ENCODE measurements around the gene TSPAN3. TPM values are rescaled to one million over a fixed set of nuclear protein-coding genes. Genes with fewer than 3 reads are reported as not detected.

TSPAN3 gene
- total RNA-seq, 1 experiment from 2014 or later, result 140 TPM

GRCh38 chr15:77025083-77025901 lies 45.6 kb downstream of the TSPAN3 start:
- no TSS peak for BruUV-seq (replicated peaks)
- intact Hi-C loops (cut with micrococcal nuclease), result no loop called here

GRCh38 chr15:77024273-77025082 lies 46.4 kb downstream of the TSPAN3 start:
- intact Hi-C loops (cut with micrococcal nuclease), result no loop called here
- CTCF ChIA-PET, result interaction anchor here (1.0 kb wide), 1 partner anchor 26 kb away, joined by 3 read pairs; no protein-coding TSS in a partner anchor
- DNase-seq, result peak; percentile 71

More at GRCh38 chr15:77025083-77025901, 45.6 kb downstream of the TSPAN3 start:
- TF ChIP-seq EZH2 (IDR thresholded peaks at IDR 0.05; ENCODE audit: low read length, unreplicated experiment) (no peak), EZH2phosphoT487 (IDR thresholded peaks at IDR 0.05; ENCODE audit: borderline replicate concordance, low read length) (no peak), CTCF (conservative IDR thresholded peaks at IDR 0.05; ENCODE audit: low read depth, low read length) (no peak)
- H3K27ac ChIP-seq (ENCODE audit: low read length), result no peak overlapping the region
- H3K9me2 ChIP-seq (replicated peaks; ENCODE audit: low read length), result no peaks in the 10 kb centered on the region
- no peak overlapping the region for H3K9ac ChIP-seq (ENCODE audit: low read length)
- peaks cover 6% of the 10 kb centered on the region; the same call in 1 of the 2 replicates for H3K4me1 ChIP-seq (ENCODE audit: insufficient read depth, low read length)
- ATAC-seq (no peak), DNase-seq (no peak)
- no peaks in the 10 kb centered on the region for H3K9me3 ChIP-seq (ENCODE audit: low read length)
- H3K36me3 ChIP-seq (ENCODE audit: low read depth, low read length), result no peaks in the 10 kb centered on the region
- H3K4me3 ChIP-seq (ENCODE audit: low read length), result no peak overlapping the region
- no peaks in the 10 kb centered on the region for H3K79me2 ChIP-seq (ENCODE audit: low read length)
- ChIA-PET POLR2A (ENCODE audit: unreplicated experiment) (no interaction called here), CTCF (no interaction called here)
- no peak overlapping the region for H2AFZ ChIP-seq (ENCODE audit: low read length)
- H4K20me1 ChIP-seq (ENCODE audit: low read length), result no peaks in the 10 kb centered on the region
- H3K27me3 ChIP-seq (ENCODE audit: low read length), result no peaks in the 10 kb centered on the region
- H3K4me2 ChIP-seq (ENCODE audit: low read length), result no peak overlapping the region
- H3F3A ChIP-seq (ENCODE audit: low read length, unreplicated experiment), result no peaks in the 10 kb centered on the region

More at GRCh38 chr15:77024273-77025082, 46.4 kb downstream of the TSPAN3 start:
- H3K27me3 ChIP-seq (ENCODE audit: low read length), result no peaks in the 10 kb centered on the region
- TF ChIP-seq EZH2phosphoT487 (IDR thresholded peaks at IDR 0.05; ENCODE audit: borderline replicate concordance, low read length) (no peak), EZH2 (IDR thresholded peaks at IDR 0.05; ENCODE audit: low read length, unreplicated experiment) (no peak), CTCF (conservative IDR thresholded peaks at IDR 0.05; ENCODE audit: low read depth, low read length) (peak; percentile 94)
- H3K27ac ChIP-seq (ENCODE audit: low read length), result no peak overlapping the region
- peaks cover 6% of the 10 kb centered on the region; the same call in 1 of the 2 replicates for H3K4me1 ChIP-seq (ENCODE audit: insufficient read depth, low read length)
- no peaks in the 10 kb centered on the region for H3K9me2 ChIP-seq (replicated peaks; ENCODE audit: low read length)
- ATAC-seq, result peak; percentile 83
- H3K4me3 ChIP-seq (ENCODE audit: low read length), result no peak overlapping the region
- no peak overlapping the region for H3K9ac ChIP-seq (ENCODE audit: low read length)
- H3K9me3 ChIP-seq (ENCODE audit: low read length), result no peaks in the 10 kb centered on the region
- POLR2A ChIA-PET (ENCODE audit: unreplicated experiment), result no interaction called here
- H4K20me1 ChIP-seq (ENCODE audit: low read length), result no peaks in the 10 kb centered on the region
- H3K4me2 ChIP-seq (ENCODE audit: low read length), result no peak overlapping the region
- H3K79me2 ChIP-seq (ENCODE audit: low read length), result no peaks in the 10 kb centered on the region
- no peaks in the 10 kb centered on the region for H3K36me3 ChIP-seq (ENCODE audit: low read depth, low read length)
- no peak overlapping the region for H2AFZ ChIP-seq (ENCODE audit: low read length)
- no peaks in the 10 kb centered on the region for H3F3A ChIP-seq (ENCODE audit: low read length, unreplicated experiment)
- no TSS peak for BruUV-seq (replicated peaks)

Measured in PC-3 (cell line).